HepG2 (cell line): Measurements from ENCODE around the gene C1QTNF6. TPM values are rescaled to one million over a fixed set of nuclear protein-coding genes. Genes with fewer than 3 reads are reported as not detected.

Source experiments
- ATAC-seq: fragments of 200-7000 bp; cut with Tn5 transposase; 3 replicates; pipeline ENCODE4 v1.9.1; 2020; ENCODE audit warnings: mild to moderate bottlenecking, moderate library complexity
- BruUV-seq: library from RNA; stranded (reverse); fragments of 400-500 nt; replicated peaks from 2 replicates; lab custom pipeline; 2021; lab: Mats Ljungman, UMichigan
- CTCF ChIA-PET: fragments of 300-600 bp; formaldehyde crosslinking; extraction: SDS; loops from one replicate; lab custom pipeline; 2021; ENCODE audit warnings: low total read pairs, inconsistent platforms, low intra/inter-chr PET ratio; lab: Yijun Ruan, JAX
- POLR2A ChIA-PET: fragments of 350-600 bp; sonication (Branson Sonifier 250); formaldehyde crosslinking; loops from one replicate; lab custom pipeline; 2020; ENCODE audit warnings: antibody characterized with exemption, inconsistent platforms; lab: Yijun Ruan, JAX
- DNase-seq: peaks from one replicate; pipeline ENCODE4 v3.0.0-alpha.2; 2015; ENCODE audit warnings: low spot score
- FAIRE-seq: peaks from 3 replicates; lab custom pipeline; 2011; peaks lifted over from hg19 to GRCh38; lab: Jason Lieb, UNC
- H2AFZ ChIP-seq: one replicate; pipeline ENCODE4 v1.6.1; 2011; ENCODE audit warnings: low read length, inconsistent platforms
- H3K27ac ChIP-seq: fragments of 300-600 bp; 3 replicates; pipeline ENCODE4 v1.8.0; 2011; ENCODE audit warnings: mixed run types, mild to moderate bottlenecking, mixed read lengths, low read length, inconsistent platforms; ENCODE audit not compliant: insufficient read depth; ENCODE audit errors: extremely low read length
- H3K27me3 ChIP-seq, 2 experiments: fragments of 200-600 bp in 1 of 2; 2 replicates in 1 of 2; 3 replicates in 1 of 2; pipeline versions ENCODE4 v1.6.0 to v1.8.0; 2011; ENCODE audit warnings: low read length in 2 of 2, mild to moderate bottlenecking in 2 of 2, moderate library complexity in 2 of 2, inconsistent platforms in 1 of 2; ENCODE audit not compliant: insufficient read depth in 2 of 2, control insufficient read depth in 1 of 2
- H3K36me3 ChIP-seq, 2 experiments: fragments of 200-600 bp in 1 of 2; replicated peaks in 1 of 2; 2 replicates in 1 of 2; 3 replicates in 1 of 2; pipeline versions ENCODE4 v1.5.1 to v1.8.0; 2011; ENCODE audit warnings: low read length in 2 of 2, inconsistent platforms in 1 of 2; ENCODE audit not compliant: insufficient read depth in 2 of 2, control insufficient read depth in 1 of 2
- H3K4me1 ChIP-seq: 2 replicates; pipeline ENCODE4 v1.5.1; 2012; ENCODE audit warnings: low read length, inconsistent platforms; ENCODE audit not compliant: insufficient read depth
- H3K4me2 ChIP-seq: 2 replicates; pipeline ENCODE4 v1.6.0; 2011; ENCODE audit warnings: low read depth, low read length, inconsistent platforms
- H3K4me3 ChIP-seq, 3 experiments: fragments of 200-600 bp in 1 of 3; sonication (generic), shearing (Covaris generic) in 1 of 3; replicated peaks in 1 of 3; 2 replicates each; pipeline ENCODE4 v1.5.1; 2011 to 2016; ENCODE audit warnings: low read length in 3 of 3, inconsistent platforms in 2 of 3, low read depth in 2 of 3, mild to moderate bottlenecking in 2 of 3, control low read depth in 1 of 3, mixed read lengths in 1 of 3; ENCODE audit not compliant: insufficient read depth in 1 of 3
- H3K79me2 ChIP-seq: one replicate; pipeline ENCODE4 v1.6.1; 2011; ENCODE audit warnings: low read length, inconsistent platforms; ENCODE audit not compliant: insufficient read depth
- H3K9ac ChIP-seq: 2 replicates; pipeline ENCODE4 v1.6.0; 2011; ENCODE audit warnings: mild to moderate bottlenecking, low read depth, low read length, inconsistent platforms; ENCODE audit not compliant: insufficient read depth
- H3K9me3 ChIP-seq: 2 replicates; pipeline ENCODE4 v1.5.1; 2012; ENCODE audit warnings: mild to moderate bottlenecking, low read length
- H4K20me1 ChIP-seq: 2 replicates; pipeline ENCODE4 v1.6.0; 2011; ENCODE audit warnings: inconsistent platforms, mild to moderate bottlenecking, low read length, moderate library complexity; ENCODE audit not compliant: insufficient read depth
- ATF7-NPFF ChIP-seq: sonication (generic); formaldehyde crosslinking; IDR thresholded peaks from 2 replicates; pipeline ENCODE4 v1.8.1; 2023; ENCODE audit warnings: mild to moderate bottlenecking, low read depth, missing genetic modification reagents, moderate library complexity
- ISL2 ChIP-seq: sonication (generic); formaldehyde crosslinking; IDR thresholded peaks from 2 replicates; pipeline ENCODE4 v1.5.0; 2020; ENCODE audit warnings: missing genetic modification reagents
- TAF1 ChIP-seq: sonication (generic); formaldehyde crosslinking; IDR thresholded peaks from 2 replicates; pipeline ENCODE4 v1.4.0; 2020; ENCODE audit warnings: missing genetic modification reagents
- TARDBP ChIP-seq: sonication (generic); formaldehyde crosslinking; IDR thresholded peaks from 2 replicates; pipeline ENCODE4 v1.8.0; 2022; ENCODE audit warnings: mild to moderate bottlenecking, missing genetic modification reagents
- ZNF230 ChIP-seq: sonication (generic); formaldehyde crosslinking; IDR thresholded peaks from 2 replicates; pipeline ENCODE4 v1.4.0; 2020; ENCODE audit warnings: mild to moderate bottlenecking, missing genetic modification reagents
- WGBS: methylation state at CpG from one replicate; pipeline ENCODE4 v1.1.6; 2017; ENCODE audit warnings: low lambda C conversion rate; 5-methylcytosine and 5-hydroxymethylcytosine counted together
- in situ Hi-C: cut with HindIII; loops from 2 replicates; pipeline ENCODE4 v1.10.0; 2017; ENCODE audit warnings: low pct_unique_long_range_greater_than_20kb; ENCODE audit not compliant: extremely low pct_ligation_motif_present
- intact Hi-C: fragments of 100-400 bp; cut with micrococcal nuclease; formaldehyde crosslinking; loops from one replicate; pipeline ENCODE4 v1.10.0; 2022; ENCODE audit not compliant: unreplicated experiment
- polyA plus RNA-seq, 8 experiments: library from polyadenylated mRNA; depleted of rRNA in 3 of 8; stranded (reverse) in 7 of 8; unstranded in 1 of 8; fragments of >200 nt; fragmentation: Illumina TruSeq in 4 of 8; extraction: Trizol in 4 of 8; gene quantifications; 2 replicates each; pipeline versions ENCODE4 v1.2.1 to v1.2.3, GENCODE V29; 2011 to 2016; ENCODE audit warnings: low read depth in 4 of 8, missing spikeins in 1 of 8, mixed read lengths in 1 of 8; ENCODE audit not compliant: insufficient read depth in 1 of 8
- total RNA-seq, 5 experiments: library from RNA; depleted of rRNA; stranded (reverse); fragments of >200 nt; fragmentation: Illumina TruSeq; extraction: Trizol; gene quantifications; 2 replicates each; pipeline ENCODE4 v1.2.3, GENCODE V29; 2016; ENCODE audit warnings: low read depth in 1 of 5
- TF ChIP-seq, protein P1 (sequence below): sonication (generic); formaldehyde crosslinking; IDR thresholded peaks from 2 replicates; pipeline ENCODE4 v1.5.0; 2020; ENCODE audit warnings: missing genetic modification reagents
- TF ChIP-seq, protein P2 (sequence below): sonication (generic); formaldehyde crosslinking; IDR thresholded peaks from 2 replicates; pipeline ENCODE4 v1.5.0; 2020; ENCODE audit warnings: mild to moderate bottlenecking, missing genetic modification reagents
- TF ChIP-seq, protein P3 (sequence below): sonication (generic); formaldehyde crosslinking; IDR thresholded peaks from 2 replicates; pipeline ENCODE4 v1.5.0; 2020; ENCODE audit warnings: missing genetic modification reagents
- TF ChIP-seq, protein P4 (sequence below): IDR thresholded peaks from 2 replicates; pipeline ENCODE4 v1.6.1; 2016; ENCODE audit warnings: missing compliant biosample characterization, missing genetic modification reagents, borderline replicate concordance

Gene C1QTNF6
- total and polyA plus RNA-seq, 2 of the 13 experiments (the other 11 are each of a cell fraction or from before 2014, with no cell fraction given): 2.7 to 6.9 TPM

DNA sequence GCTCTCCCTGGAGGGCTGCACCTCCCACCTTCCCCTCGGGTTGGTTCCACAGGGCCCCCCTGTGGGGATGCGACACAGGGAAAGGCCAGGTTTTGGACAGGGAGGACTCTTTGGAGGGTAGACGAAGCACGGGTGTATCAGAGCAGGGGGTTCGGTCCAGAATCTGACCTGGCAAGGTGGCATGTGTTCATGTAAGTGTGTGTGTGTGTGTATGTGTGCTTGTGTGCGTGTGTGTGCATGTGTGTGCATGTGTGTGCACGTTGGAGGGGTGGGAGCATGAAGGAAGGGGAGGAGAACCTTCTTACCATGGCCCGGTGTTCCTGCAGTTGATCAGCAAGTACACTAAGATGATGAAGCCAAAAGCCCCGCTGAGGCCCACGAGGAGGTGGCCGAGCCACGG, 53.0 kb downstream of the C1QTNF6 start:
- H3K27ac ChIP-seq: no peak overlapping the region
- H3K79me2 ChIP-seq: no peaks in the 10 kb centered on the region
- H2AFZ ChIP-seq: no peak overlapping the region
- no peak overlapping the region for H3K4me2 ChIP-seq
- intact Hi-C loops (no loop called here), in situ Hi-C loops (no loop called here)
- H3K9me3 ChIP-seq: no peaks in the 10 kb centered on the region
- CTCF ChIA-PET: no interaction called here
- H3K9ac ChIP-seq: no peak overlapping the region
- H3K4me1 ChIP-seq: 0 out of 2 replicates have a peak, but pooled peaks cover 9% of the 10 kb centered on the region
- H3K27me3 ChIP-seq: peaks cover 7 to 28% of the 10 kb centered on the region in 2 experiments; a peak in 4 of 5 replicates
- ATAC-seq (no peak), FAIRE-seq (no peak), DNase-seq (no peak)
- POLR2A ChIA-PET: no interaction called here
- H4K20me1 ChIP-seq: no peaks in the 10 kb centered on the region
- WGBS: 46% methylated on average over 8 of the region's 12 CpGs
- H3K36me3 ChIP-seq: no peaks in the 10 kb centered on the region
- no peak overlapping the region for H3K4me3 ChIP-seq
- TF ChIP-seq, protein P1, sequence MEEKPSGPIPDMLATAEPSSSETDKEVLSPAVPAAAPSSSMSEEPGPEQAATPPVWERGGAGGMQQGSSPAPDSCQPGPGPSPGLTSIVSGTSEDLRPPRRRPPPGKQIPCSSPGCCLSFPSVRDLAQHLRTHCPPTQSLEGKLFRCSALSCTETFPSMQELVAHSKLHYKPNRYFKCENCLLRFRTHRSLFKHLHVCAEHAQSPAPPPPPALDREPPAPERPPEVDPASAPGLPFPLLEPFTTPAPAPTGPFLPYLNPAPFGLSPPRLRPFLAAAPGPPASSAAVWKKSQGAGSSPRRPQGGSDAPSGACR (CRISPR knock-in tag): no peak
- TF ChIP-seq TARDBP (no peak), ATF7-NPFF (CRISPR knock-in tag) (no peak), ZNF230 (CRISPR knock-in tag) (no peak), TAF1 (no peak), ISL2 (CRISPR knock-in tag) (no peak)
- TF ChIP-seq, protein P2, sequence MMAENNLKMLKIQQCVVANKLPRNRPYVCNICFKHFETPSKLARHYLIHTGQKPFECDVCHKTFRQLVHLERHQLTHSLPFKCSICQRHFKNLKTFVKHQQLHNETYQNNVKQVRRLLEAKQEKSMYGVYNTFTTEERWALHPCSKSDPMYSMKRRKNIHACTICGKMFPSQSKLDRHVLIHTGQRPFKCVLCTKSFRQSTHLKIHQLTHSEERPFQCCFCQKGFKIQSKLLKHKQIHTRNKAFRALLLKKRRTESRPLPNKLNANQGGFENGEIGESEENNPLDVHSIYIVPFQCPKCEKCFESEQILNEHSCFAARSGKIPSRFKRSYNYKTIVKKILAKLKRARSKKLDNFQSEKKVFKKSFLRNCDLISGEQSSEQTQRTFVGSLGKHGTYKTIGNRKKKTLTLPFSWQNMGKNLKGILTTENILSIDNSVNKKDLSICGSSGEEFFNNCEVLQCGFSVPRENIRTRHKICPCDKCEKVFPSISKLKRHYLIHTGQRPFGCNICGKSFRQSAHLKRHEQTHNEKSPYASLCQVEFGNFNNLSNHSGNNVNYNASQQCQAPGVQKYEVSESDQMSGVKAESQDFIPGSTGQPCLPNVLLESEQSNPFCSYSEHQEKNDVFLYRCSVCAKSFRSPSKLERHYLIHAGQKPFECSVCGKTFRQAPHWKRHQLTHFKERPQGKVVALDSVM (CRISPR knock-in tag): no peak
- TF ChIP-seq, protein P3, sequence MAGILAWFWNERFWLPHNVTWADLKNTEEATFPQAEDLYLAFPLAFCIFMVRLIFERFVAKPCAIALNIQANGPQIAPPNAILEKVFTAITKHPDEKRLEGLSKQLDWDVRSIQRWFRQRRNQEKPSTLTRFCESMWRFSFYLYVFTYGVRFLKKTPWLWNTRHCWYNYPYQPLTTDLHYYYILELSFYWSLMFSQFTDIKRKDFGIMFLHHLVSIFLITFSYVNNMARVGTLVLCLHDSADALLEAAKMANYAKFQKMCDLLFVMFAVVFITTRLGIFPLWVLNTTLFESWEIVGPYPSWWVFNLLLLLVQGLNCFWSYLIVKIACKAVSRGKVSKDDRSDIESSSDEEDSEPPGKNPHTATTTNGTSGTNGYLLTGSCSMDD (CRISPR knock-in tag): no peak
- TF ChIP-seq, protein P4, sequence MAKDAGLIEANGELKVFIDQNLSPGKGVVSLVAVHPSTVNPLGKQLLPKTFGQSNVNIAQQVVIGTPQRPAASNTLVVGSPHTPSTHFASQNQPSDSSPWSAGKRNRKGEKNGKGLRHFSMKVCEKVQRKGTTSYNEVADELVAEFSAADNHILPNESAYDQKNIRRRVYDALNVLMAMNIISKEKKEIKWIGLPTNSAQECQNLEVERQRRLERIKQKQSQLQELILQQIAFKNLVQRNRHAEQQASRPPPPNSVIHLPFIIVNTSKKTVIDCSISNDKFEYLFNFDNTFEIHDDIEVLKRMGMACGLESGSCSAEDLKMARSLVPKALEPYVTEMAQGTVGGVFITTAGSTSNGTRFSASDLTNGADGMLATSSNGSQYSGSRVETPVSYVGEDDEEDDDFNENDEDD (CRISPR knock-in tag): no peak
- BruUV-seq: no TSS peak
